GM18498 (cell line): Measurements from ENCODE around the gene TMEM132C.
"Not testable (repeated sequence)": the region's sequence is repeated elsewhere in the genome, so short reads cannot be mapped to it uniquely, and the experiment has no call there.

ENCODE experiments used
- ATAC-seq: cut with Tn5 transposase; IDR thresholded peaks from one replicate; pipeline ENCODE4 v1.9.1; 2021; ENCODE audit warnings: mild to moderate bottlenecking, moderate library complexity; ENCODE audit not compliant: unreplicated experiment

TMEM132C gene

GRCh38 chr12:128463881-128464280, 196.9 kb downstream of the TMEM132C start:
- ATAC-seq = no peak

DNA sequence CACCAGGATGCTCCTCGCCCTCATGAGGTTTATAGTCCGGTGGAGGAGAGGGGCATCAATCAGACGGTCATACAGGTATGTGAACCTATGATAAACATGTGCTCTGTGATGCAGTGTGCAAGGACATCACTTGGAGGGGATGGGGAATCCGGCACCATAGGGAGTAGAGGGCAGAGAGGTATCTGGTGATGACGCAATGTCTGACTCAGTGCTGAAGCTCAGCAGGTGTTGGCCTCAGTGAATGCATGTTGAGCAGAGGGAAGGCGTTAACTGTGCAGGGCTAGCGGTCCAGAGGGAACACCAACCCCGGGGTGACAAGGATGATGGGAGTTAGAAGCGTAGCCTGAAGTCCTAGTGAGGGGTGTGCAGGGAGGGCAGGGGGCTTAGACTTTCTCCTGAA, 200.9 kb downstream of the TMEM132C start:
- no peak for ATAC-seq

GRCh38 chr12:128468926-128469325, 202.0 kb downstream of the TMEM132C start:
- ATAC-seq = no peak

- ATAC-seq = no peak
Observed at GRCh38 chr12:128471491-128471890, 204.5 kb downstream of the TMEM132C start.

DNA sequence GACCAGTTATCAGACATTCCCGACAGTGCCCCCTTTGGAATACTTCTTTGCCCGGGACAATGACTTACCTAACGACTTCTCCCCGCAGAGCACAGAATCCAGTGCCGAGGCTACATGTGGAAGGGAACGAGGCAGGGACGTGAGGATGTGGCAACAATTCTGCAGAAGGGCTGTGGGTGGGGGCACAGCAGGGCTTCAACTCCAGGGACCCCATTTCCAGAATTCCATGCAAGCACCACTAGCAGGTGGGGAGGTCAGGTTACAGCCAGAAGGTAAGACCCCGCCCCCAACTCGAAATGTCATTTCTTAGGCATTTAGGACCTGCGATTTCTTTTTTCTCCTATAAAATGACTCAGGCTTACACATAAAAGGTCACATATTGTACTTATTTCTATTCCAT, 207.9 kb downstream of the TMEM132C start:
- no peak for ATAC-seq

- ATAC-seq = no peak
Observed at GRCh38 chr12:128476266-128476665, 209.3 kb downstream of the TMEM132C start.

DNA sequence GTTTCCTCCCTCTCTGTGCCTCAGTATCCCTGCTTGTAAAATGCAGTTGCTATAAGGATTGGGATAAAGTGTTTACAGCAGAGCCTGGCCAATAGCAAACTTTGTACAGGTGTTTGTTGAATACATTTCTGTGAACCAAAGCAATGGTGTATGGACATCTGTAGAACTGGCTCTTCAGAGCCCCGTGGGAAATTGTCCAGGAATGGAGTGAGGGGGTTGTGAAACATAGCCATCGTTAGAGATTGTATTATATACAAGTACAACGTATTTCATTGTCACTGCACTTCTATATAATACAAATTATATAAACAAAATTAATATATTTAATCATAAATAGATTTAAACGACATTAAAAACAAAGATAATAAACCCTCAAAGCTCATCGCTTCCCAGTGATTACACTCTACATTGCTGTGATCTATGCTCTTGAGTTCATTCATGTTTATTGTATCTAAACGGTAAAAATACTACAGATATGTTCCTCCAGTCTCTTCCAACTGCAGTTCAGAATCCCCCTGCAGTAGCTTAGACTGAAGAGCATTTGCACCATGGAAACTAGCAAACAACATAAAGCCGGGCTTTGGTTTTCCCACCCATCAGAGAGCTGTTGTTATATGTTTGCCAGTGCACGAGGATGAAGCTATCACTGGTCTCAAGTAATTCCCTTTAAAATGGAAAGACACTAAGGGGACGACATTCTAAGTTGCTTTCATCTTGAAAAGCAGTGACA, 216.7 kb downstream of the TMEM132C start:
- ATAC-seq = no peak

GRCh38 chr12:128497376-128497775, 230.4 kb downstream of the TMEM132C start:
- ATAC-seq = not testable (repeated sequence)

DNA sequence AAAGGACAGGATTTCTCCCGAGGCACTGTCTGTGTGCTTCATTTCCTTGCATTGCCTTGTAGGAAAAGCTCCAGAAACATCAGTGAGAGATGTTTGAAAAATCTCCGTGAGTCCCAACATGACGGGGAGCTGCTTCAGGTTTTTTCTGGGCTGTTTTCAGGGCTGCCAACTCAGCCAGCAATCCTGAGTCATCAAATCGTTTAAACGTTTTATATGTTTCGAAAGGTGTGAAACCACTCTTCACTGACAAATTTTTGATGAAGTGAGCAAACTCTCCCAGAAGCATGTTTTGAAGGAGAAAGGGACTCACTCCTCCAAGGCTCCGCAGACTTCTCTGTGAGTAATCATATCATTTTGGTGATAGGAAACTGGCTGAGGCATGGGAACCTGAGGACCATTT, 240.5 kb downstream of the TMEM132C start:
- ATAC-seq = no peak

- ATAC-seq = no peak
Observed at GRCh38 chr12:128509170-128509569, 242.2 kb downstream of the TMEM132C start.

- ATAC-seq = no peak
Observed at GRCh38 chr12:128510511-128510910, 243.5 kb downstream of the TMEM132C start.

GRCh38 chr12:128513331-128513730, 246.4 kb downstream of the TMEM132C start:
- ATAC-seq = no peak

DNA sequence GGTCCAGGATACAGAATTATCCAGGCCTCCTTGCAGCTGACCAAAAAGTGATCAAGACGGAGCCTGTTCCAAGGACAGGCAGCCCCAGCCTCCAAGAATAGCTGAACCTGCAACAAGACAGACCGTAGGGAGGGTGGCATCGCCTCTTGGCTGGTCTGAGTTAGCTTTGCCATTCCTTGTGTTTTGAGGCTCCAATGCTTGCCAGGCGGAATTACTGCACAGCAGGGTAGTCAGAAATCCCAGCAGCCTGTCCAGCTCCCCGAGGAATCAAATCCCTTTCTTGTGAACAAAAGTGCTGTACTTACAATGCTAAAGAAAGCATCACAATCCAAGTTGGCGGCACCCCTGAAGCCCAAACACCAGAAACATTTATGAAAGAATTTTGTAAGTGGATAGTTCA, 246.9 kb downstream of the TMEM132C start:
- ATAC-seq = no peak

GRCh38 chr12:128518644-128519043, 251.7 kb downstream of the TMEM132C start:
- no peak for ATAC-seq

DNA sequence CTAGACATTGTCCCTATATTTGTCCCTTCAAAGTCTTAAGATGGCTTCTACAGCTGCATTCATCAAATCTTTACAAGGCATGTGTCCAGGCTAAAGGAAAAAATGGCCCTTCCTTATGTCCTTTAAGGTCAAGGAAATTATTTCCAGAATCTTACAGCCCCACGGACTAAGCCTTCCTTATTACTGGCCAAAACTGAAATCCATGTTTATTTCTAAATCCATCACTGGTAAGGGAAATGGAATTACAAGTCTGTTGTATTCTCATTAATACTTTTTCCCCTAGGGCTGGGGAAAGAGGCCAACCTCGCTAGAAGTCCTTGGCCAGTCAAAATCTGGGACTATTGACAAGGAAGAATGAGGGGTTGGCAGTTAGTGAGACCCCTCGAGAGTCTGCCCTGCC, 252.5 kb downstream of the TMEM132C start:
- no peak for ATAC-seq

DNA sequence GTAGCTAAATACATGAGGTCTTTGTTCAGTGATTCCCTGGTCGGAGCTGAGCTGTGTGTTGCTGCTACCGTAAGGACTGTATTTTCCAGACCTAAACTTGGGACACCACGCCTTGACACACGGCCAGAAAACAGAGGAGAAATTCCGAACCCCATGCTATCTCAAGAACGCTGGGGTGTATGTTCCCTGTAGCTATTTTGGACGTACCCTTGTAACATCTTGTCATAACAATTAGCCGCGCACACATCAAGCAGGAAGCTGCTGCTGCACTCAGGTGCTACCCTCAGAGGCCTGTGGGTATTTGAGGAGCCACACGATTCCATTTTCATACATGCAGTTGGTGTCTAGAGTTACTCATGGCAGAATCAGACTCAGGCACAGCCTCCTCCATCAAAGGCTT, 255.0 kb downstream of the TMEM132C start:
- no peak for ATAC-seq

- ATAC-seq = no peak
Observed at GRCh38 chr12:128524439-128524838, 257.5 kb downstream of the TMEM132C start.

- no peak for ATAC-seq
Observed at GRCh38 chr12:128531170-128531569, 264.2 kb downstream of the TMEM132C start.

GRCh38 chr12:128534906-128535305, 267.9 kb downstream of the TMEM132C start:
- no peak for ATAC-seq

GRCh38 chr12:128536810-128537209, 269.8 kb downstream of the TMEM132C start:
- no peak for ATAC-seq

- no peak for ATAC-seq
Observed at GRCh38 chr12:128537668-128538067, 270.7 kb downstream of the TMEM132C start.

GRCh38 chr12:128542844-128543243, 275.9 kb downstream of the TMEM132C start:
- ATAC-seq = no peak

- no peak for ATAC-seq
Observed at GRCh38 chr12:128543460-128543859, 276.5 kb downstream of the TMEM132C start.
